GM21423 (cell line): ENCODE measurements around the gene CNTNAP5.

ENCODE experiments used
- ATAC-seq: cut with Tn5 transposase; IDR thresholded peaks from one replicate; pipeline ENCODE4 v1.9.1; 2021; ENCODE audit warnings: mild to moderate bottlenecking, moderate library complexity; ENCODE audit not compliant: unreplicated experiment

CNTNAP5 gene

GRCh38 chr2:124875627-124876244 lies 850.6 kb downstream of the CNTNAP5 start:
- ATAC-seq, result no peak

- ATAC-seq, result no peak
Observed at GRCh38 chr2:124877141-124877577, 852.1 kb downstream of the CNTNAP5 start.

- no peak for ATAC-seq
Observed at GRCh38 chr2:124879640-124880039, 854.6 kb downstream of the CNTNAP5 start.

GRCh38 chr2:124880995-124881394 lies 855.9 kb downstream of the CNTNAP5 start:
- ATAC-seq, result no peak

- ATAC-seq, result no peak
Observed at GRCh38 chr2:124882423-124882822, 857.3 kb downstream of the CNTNAP5 start.

GRCh38 chr2:124883595-124883994 lies 858.5 kb downstream of the CNTNAP5 start:
- no peak for ATAC-seq

- ATAC-seq, result no peak
Observed at GRCh38 chr2:124884315-124884714, 859.2 kb downstream of the CNTNAP5 start.

GRCh38 chr2:124886216-124886615 lies 861.1 kb downstream of the CNTNAP5 start:
- no peak for ATAC-seq

GRCh38 chr2:124887466-124887865 lies 862.4 kb downstream of the CNTNAP5 start:
- ATAC-seq, result no peak

- ATAC-seq, result no peak
Observed at GRCh38 chr2:124888431-124888830, 863.3 kb downstream of the CNTNAP5 start.

GRCh38 chr2:124894199-124894598 lies 869.1 kb downstream of the CNTNAP5 start:
- ATAC-seq, result no peak

GRCh38 chr2:124898827-124899226 lies 873.7 kb downstream of the CNTNAP5 start:
- ATAC-seq, result no peak

GRCh38 chr2:124908411-124908810 lies 883.3 kb downstream of the CNTNAP5 start:
- no peak for ATAC-seq

- ATAC-seq, result no peak
Observed at GRCh38 chr2:124911560-124911959, 886.5 kb downstream of the CNTNAP5 start.

GRCh38 chr2:124913868-124914267 lies 888.8 kb downstream of the CNTNAP5 start:
- ATAC-seq, result no peak

- no peak for ATAC-seq
Observed at GRCh38 chr2:124915567-124915966, 890.5 kb downstream of the CNTNAP5 start.

- ATAC-seq, result no peak
Observed at GRCh38 chr2:124919296-124919695, 894.2 kb downstream of the CNTNAP5 start.

- no peak for ATAC-seq
Observed at GRCh38 chr2:124920448-124920847, 895.4 kb downstream of the CNTNAP5 start.

- no peak for ATAC-seq
Observed at GRCh38 chr2:124921191-124921590, 896.1 kb downstream of the CNTNAP5 start.

- ATAC-seq, result no peak
Observed at GRCh38 chr2:124923097-124923496, 898.0 kb downstream of the CNTNAP5 start.

- no peak for ATAC-seq
Observed at GRCh38 chr2:124933883-124934282, 908.8 kb downstream of the CNTNAP5 start.

GRCh38 chr2:124953921-124954320 lies 928.8 kb downstream of the CNTNAP5 start:
- no peak for ATAC-seq

- ATAC-seq, result no peak
Observed at GRCh38 chr2:124959581-124959980, 934.5 kb downstream of the CNTNAP5 start.
